ENCODE measurements around the gene ATP7A. TPM values are rescaled to one million over a fixed set of nuclear protein-coding genes. Genes with fewer than 3 reads are reported as not detected.
"Not testable (repeated sequence)": the region's sequence is repeated elsewhere in the genome, so short reads cannot be mapped to it uniquely, and the experiment has no call there.

The ATP7A gene
- total and polyA plus RNA-seq, 7 experiments from 2014 or later, result 5.4 to 17.4 (median 13.4) TPM

- ChIA-PET POLR2A (no interaction called here), CTCF (no interaction called here)
- Histone ChIP-seq H3K4me3 (ENCODE audit: low read length) (no peak overlapping the region), H3K9me3 (ENCODE audit: control insufficient read depth in 2 of 3, low read length in 3 of 3) (no peaks in the 10 kb centered on the region), H3K4me1 (ENCODE audit: control insufficient read depth in 2 of 2, insufficient read depth in 2 of 2, low read length in 2 of 2) (no peaks in the 10 kb centered on the region), H3K27ac (ENCODE audit: low read depth, low read length) (no peak overlapping the region), H3K36me3 (ENCODE audit: control insufficient read depth in 2 of 3, insufficient read depth in 3 of 3, low read length in 3 of 3) (no peaks in the 10 kb centered on the region), H3K27me3 (ENCODE audit: control insufficient read depth in 2 of 2, insufficient read depth in 2 of 2, low read length in 2 of 2) (no peaks in the 10 kb centered on the region)
- Mint-ChIP-seq H3K27ac (peak overlapping the region in 1 of 9 donors; percentile 57), H3K4me1 (peaks cover 0 to 8% (median 0%) of the 10 kb centered on the region in 7 donors), H3K27me3 (no peaks in the 10 kb centered on the region), H3K9me3 (no peaks in the 10 kb centered on the region), H3K4me3 (no peak overlapping the region), H3K36me3 (peaks cover 0 to 5% (median 0%) of the 10 kb centered on the region in 5 donors)
- intact Hi-C loops (cut with micrococcal nuclease), result no loop called here
- DNase-seq (no peak), ATAC-seq (no peak)
Measured at GRCh38 chrX:77936299-77936698, 25.8 kb downstream of the ATP7A start.

- Histone ChIP-seq H3K9me3 (ENCODE audit: control insufficient read depth in 2 of 3, low read length in 3 of 3) (no peaks in the 10 kb centered on the region), H3K4me3 (ENCODE audit: low read length) (no peak overlapping the region), H3K4me1 (ENCODE audit: control insufficient read depth in 2 of 2, insufficient read depth in 2 of 2, low read length in 2 of 2) (no peaks in the 10 kb centered on the region), H3K27ac (ENCODE audit: low read depth, low read length) (no peak overlapping the region), H3K27me3 (ENCODE audit: control insufficient read depth in 2 of 2, insufficient read depth in 2 of 2, low read length in 2 of 2) (no peaks in the 10 kb centered on the region), H3K36me3 (ENCODE audit: control insufficient read depth in 2 of 3, insufficient read depth in 3 of 3, low read length in 3 of 3) (no peaks in the 10 kb centered on the region)
- H3K4me1 Mint-ChIP-seq, result peaks cover 0 to 11% (median 0%) of the 10 kb centered on the region in 7 donors
- DNase-seq (no peak), ATAC-seq (no peak)
- H3K27me3 Mint-ChIP-seq, result no peaks in the 10 kb centered on the region
- POLR2A ChIA-PET, result no interaction called here
- H3K36me3 Mint-ChIP-seq, result peaks cover 0 to 5% (median 0%) of the 10 kb centered on the region in 5 donors
- H3K9me3 Mint-ChIP-seq, result no peaks in the 10 kb centered on the region
- intact Hi-C loops (cut with micrococcal nuclease), result no loop called here
- H3K27ac Mint-ChIP-seq, result no peak overlapping the region
- H3K4me3 Mint-ChIP-seq, result no peak overlapping the region
- CTCF ChIA-PET, result no interaction called here
Measured at GRCh38 chrX:77937291-77937690, 26.8 kb downstream of the ATP7A start.

- Mint-ChIP-seq H3K4me1 (peaks cover 0 to 19% (median 2%) of the 10 kb centered on the region in 7 donors), H3K9me3 (no peaks in the 10 kb centered on the region), H3K27ac (no peak overlapping the region), H3K36me3 (no peaks in the 10 kb centered on the region), H3K4me3 (no peak overlapping the region), H3K27me3 (no peaks in the 10 kb centered on the region)
- DNase-seq (no peak), ATAC-seq (no peak)
- ChIA-PET POLR2A (no interaction called here), CTCF (no interaction called here)
- no peaks in the 10 kb centered on the region for H3K9me3 ChIP-seq (ENCODE audit: control insufficient read depth in 2 of 3, low read length in 3 of 3)
- intact Hi-C loops (cut with micrococcal nuclease), result no loop called here
- H3K4me3 ChIP-seq (ENCODE audit: low read length), result no peak overlapping the region
- no peaks in the 10 kb centered on the region for H3K4me1 ChIP-seq (ENCODE audit: control insufficient read depth in 2 of 2, insufficient read depth in 2 of 2, low read length in 2 of 2)
- no peaks in the 10 kb centered on the region for H3K27me3 ChIP-seq (ENCODE audit: control insufficient read depth in 2 of 2, insufficient read depth in 2 of 2, low read length in 2 of 2)
- no peaks in the 10 kb centered on the region for H3K36me3 ChIP-seq (ENCODE audit: control insufficient read depth in 2 of 3, insufficient read depth in 3 of 3, low read length in 3 of 3)
- H3K27ac ChIP-seq (ENCODE audit: low read depth, low read length), result no peak overlapping the region
Measured at GRCh38 chrX:77938083-77938680, 27.7 kb downstream of the ATP7A start.

GRCh38 chrX:77945031-77945430 is 34.5 kb downstream of the ATP7A start:
- H3K36me3 Mint-ChIP-seq; H3K36me3 ChIP-seq (ENCODE audit: control insufficient read depth in 2 of 3, insufficient read depth in 3 of 3, low read length in 3 of 3); H3K4me3 ChIP-seq (ENCODE audit: low read length); DNase-seq; H3K27me3 Mint-ChIP-seq; H3K27ac ChIP-seq (ENCODE audit: low read depth, low read length); H3K9me3 Mint-ChIP-seq; H3K4me1 ChIP-seq (ENCODE audit: control insufficient read depth in 2 of 2, insufficient read depth in 2 of 2, low read length in 2 of 2); POLR2A ChIA-PET; CTCF ChIA-PET; intact Hi-C loops (cut with micrococcal nuclease); ATAC-seq; H3K27me3 ChIP-seq (ENCODE audit: control insufficient read depth in 2 of 2, insufficient read depth in 2 of 2, low read length in 2 of 2); H3K9me3 ChIP-seq (ENCODE audit: control insufficient read depth in 2 of 3, low read length in 3 of 3); H3K4me3 Mint-ChIP-seq: not testable (repeated sequence)
- Mint-ChIP-seq H3K4me1 (peaks cover 0 to 18% (median 11%) of the 10 kb centered on the region in 7 donors), H3K27ac (peak overlapping the region in 1 of 9 donors; percentile 46)

GRCh38 chrX:77945910-77946545 is 35.5 kb downstream of the ATP7A start:
- CTCF ChIA-PET, result no interaction called here
- H3K4me3 Mint-ChIP-seq, result no peak overlapping the region
- ATAC-seq, result no peak
- Histone ChIP-seq H3K4me3 (ENCODE audit: low read length) (no peak overlapping the region), H3K27me3 (ENCODE audit: control insufficient read depth in 2 of 2, insufficient read depth in 2 of 2, low read length in 2 of 2) (no peaks in the 10 kb centered on the region), H3K4me1 (ENCODE audit: control insufficient read depth in 2 of 2, insufficient read depth in 2 of 2, low read length in 2 of 2) (no peaks in the 10 kb centered on the region), H3K9me3 (ENCODE audit: control insufficient read depth in 2 of 3, low read length in 3 of 3) (no peaks in the 10 kb centered on the region), H3K27ac (ENCODE audit: low read depth, low read length) (no peak overlapping the region), H3K36me3 (ENCODE audit: control insufficient read depth in 2 of 3, insufficient read depth in 3 of 3, low read length in 3 of 3) (no peaks in the 10 kb centered on the region)
- H3K36me3 Mint-ChIP-seq, result peaks cover 0 to 3% (median 0%) of the 10 kb centered on the region in 5 donors
- POLR2A ChIA-PET, result no interaction called here
- H3K9me3 Mint-ChIP-seq, result peaks cover 0 to 1% (median 0%) of the 10 kb centered on the region in 11 donors
- DNase-seq, result no peak
- intact Hi-C loops (cut with micrococcal nuclease), result loop anchor here in 1 of 2 donors (2.0 kb wide), 1 partner anchor 17 kb away; no protein-coding TSS in a partner anchor
- no peak overlapping the region for H3K27ac Mint-ChIP-seq
- no peaks in the 10 kb centered on the region for H3K27me3 Mint-ChIP-seq
- peaks cover 0 to 18% (median 8%) of the 10 kb centered on the region in 7 donors for H3K4me1 Mint-ChIP-seq

GRCh38 chrX:77946571-77946970 is 36.1 kb downstream of the ATP7A start:
- Mint-ChIP-seq H3K4me1 (peaks cover 0 to 17% (median 8%) of the 10 kb centered on the region in 7 donors), H3K4me3 (no peak overlapping the region), H3K9me3 (peaks cover 0 to 1% (median 0%) of the 10 kb centered on the region in 11 donors), H3K36me3 (peaks cover 0 to 3% (median 0%) of the 10 kb centered on the region in 5 donors), H3K27ac (no peak overlapping the region), H3K27me3 (no peaks in the 10 kb centered on the region)
- Histone ChIP-seq H3K4me1 (ENCODE audit: control insufficient read depth in 2 of 2, insufficient read depth in 2 of 2, low read length in 2 of 2) (no peaks in the 10 kb centered on the region), H3K27ac (ENCODE audit: low read depth, low read length) (no peak overlapping the region), H3K27me3 (ENCODE audit: control insufficient read depth in 2 of 2, insufficient read depth in 2 of 2, low read length in 2 of 2) (no peaks in the 10 kb centered on the region), H3K9me3 (ENCODE audit: control insufficient read depth in 2 of 3, low read length in 3 of 3) (no peaks in the 10 kb centered on the region), H3K4me3 (ENCODE audit: low read length) (no peak overlapping the region), H3K36me3 (ENCODE audit: control insufficient read depth in 2 of 3, insufficient read depth in 3 of 3, low read length in 3 of 3) (no peaks in the 10 kb centered on the region)
- ATAC-seq (no peak), DNase-seq (no peak)
- ChIA-PET POLR2A (no interaction called here), CTCF (no interaction called here)
- intact Hi-C loops (cut with micrococcal nuclease), result loop anchor here in 1 of 2 donors (2.0 kb wide), 1 partner anchor 16 kb away; no protein-coding TSS in a partner anchor

- Mint-ChIP-seq H3K27ac (no peak overlapping the region), H3K9me3 (peaks cover 0 to 1% (median 0%) of the 10 kb centered on the region in 11 donors), H3K27me3 (no peaks in the 10 kb centered on the region), H3K36me3 (peaks cover 0 to 5% (median 0%) of the 10 kb centered on the region in 5 donors), H3K4me1 (peaks cover 0 to 14% (median 9%) of the 10 kb centered on the region in 7 donors), H3K4me3 (no peak overlapping the region)
- Histone ChIP-seq H3K4me1 (ENCODE audit: control insufficient read depth in 2 of 2, insufficient read depth in 2 of 2, low read length in 2 of 2) (no peaks in the 10 kb centered on the region), H3K27me3 (ENCODE audit: control insufficient read depth in 2 of 2, insufficient read depth in 2 of 2, low read length in 2 of 2) (no peaks in the 10 kb centered on the region), H3K9me3 (ENCODE audit: control insufficient read depth in 2 of 3, low read length in 3 of 3) (no peaks in the 10 kb centered on the region), H3K27ac (ENCODE audit: low read depth, low read length) (no peak overlapping the region), H3K4me3 (ENCODE audit: low read length) (no peak overlapping the region), H3K36me3 (ENCODE audit: control insufficient read depth in 2 of 3, insufficient read depth in 3 of 3, low read length in 3 of 3) (no peaks in the 10 kb centered on the region)
- DNase-seq, result no peak
- ChIA-PET POLR2A (no interaction called here), CTCF (no interaction called here)
- no peak for ATAC-seq
- intact Hi-C loops (cut with micrococcal nuclease), result no loop called here
Measured at GRCh38 chrX:77949840-77950239, 39.3 kb downstream of the ATP7A start.
